DMS 273 (cell line): ENCODE data around the gene TCEANC2.
"Not testable (repeated sequence)": the region's sequence is repeated elsewhere in the genome, so short reads cannot be mapped to it uniquely, and the experiment has no call there.

Experiments used
- DNase-seq: peaks from one replicate; lab custom pipeline; 2025; ENCODE audit not compliant: unreplicated experiment; lab: John Stamatoyannopoulos, UW

The TCEANC2 gene

DNA sequence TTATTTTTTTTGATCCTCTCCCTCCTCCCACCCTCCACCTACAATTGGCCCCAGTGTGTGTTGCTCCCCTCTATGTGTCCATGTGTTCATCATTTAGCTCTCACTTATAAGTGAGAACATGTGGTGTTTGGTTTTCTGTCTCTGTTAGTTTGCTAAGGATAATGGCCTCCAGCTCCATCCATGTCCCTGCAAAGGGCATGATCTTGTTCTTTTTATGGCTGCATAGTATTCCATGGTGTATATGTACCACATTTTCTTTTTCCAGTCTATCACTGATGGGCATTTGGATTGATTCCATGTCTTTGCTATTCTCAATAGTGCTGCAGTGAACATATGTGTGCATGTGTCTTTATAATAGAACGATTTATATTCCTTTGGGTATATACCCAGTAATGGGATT, 28.6 kb upstream of the TCEANC2 start:
- DNase-seq: not testable (repeated sequence)

DNA sequence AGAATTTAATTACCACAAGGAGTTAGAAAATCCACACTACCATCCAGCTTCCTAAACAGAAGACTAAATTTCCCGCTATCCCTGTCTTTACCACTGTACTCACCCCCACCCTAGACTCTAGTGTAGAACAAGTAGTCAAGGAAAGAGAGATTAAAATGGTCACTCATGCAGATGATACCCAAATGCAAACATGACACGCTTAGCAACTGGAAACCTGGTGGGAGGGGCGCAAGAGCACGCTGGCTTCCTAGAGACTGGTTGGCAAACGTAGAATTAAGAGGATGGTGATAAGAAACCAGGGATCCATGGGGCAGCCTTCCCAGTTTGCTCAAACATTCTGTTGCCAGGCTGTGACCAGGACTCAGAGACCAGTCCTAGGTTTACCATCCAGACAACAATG, 25.6 kb upstream of the TCEANC2 start:
- DNase-seq: no peak

DNA sequence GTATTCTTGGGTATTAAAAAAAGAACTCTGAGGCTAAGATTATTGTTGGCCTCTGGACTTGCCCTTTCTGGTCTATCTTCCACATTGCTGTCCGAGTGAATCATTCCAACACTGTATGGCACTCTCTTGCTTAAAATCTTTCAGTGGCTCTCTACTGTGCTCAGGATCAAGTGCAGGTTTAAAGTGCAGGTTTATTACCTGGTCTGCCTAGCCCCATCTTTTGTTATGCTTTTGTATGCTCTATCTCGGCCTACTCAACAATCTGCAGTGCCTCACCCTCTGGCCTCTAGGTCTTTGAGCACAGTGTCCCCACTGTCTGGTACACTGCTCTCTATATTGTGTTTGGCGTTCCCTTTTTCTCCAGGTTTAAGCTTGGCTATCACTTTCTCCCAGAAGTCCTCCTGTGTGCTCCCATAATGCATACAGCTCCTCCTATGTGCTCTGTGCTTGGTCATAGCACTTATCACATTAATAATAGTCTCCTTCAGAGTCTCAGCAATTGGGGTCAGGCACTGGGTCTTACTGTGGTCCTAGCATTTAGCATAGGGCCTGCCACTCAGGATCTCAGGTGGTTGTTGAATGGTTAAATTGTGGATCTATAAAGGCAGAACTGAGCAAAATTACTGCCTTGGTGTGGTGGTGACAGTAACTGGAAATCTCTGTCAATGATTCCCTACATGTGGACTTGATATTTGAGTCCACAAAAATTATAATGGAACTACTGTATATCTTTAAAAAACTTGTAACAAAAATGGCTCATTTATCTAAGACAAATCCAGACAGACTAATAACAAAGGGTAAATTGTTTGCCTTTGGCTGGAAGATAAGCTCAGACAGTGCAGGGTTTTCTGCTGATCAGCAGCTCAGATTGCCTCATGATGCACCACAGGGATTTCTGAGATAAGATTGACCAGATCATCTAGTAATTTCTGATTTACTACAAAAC, 24.8 kb upstream of the TCEANC2 start:
- DNase-seq: no peak

DNA sequence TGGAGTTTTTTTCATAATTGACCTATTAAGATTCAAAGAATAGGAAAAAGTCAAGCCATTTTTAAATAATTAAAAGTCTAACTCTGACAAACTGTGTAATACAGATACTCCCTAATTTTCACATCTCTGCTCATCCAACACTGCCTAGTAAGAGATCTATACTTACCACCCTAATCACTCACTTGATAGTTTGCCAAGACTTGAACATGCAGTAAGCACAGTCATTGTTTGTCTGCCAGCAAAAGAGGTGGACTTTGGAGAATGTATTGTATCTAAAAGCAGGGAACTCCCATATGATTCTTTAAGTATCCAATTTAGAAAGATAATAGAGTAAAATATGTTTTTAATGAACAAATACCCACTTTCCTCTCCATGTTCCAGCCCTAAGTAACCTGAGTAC, 15.9 kb upstream of the TCEANC2 start:
- no peak for DNase-seq

DNA sequence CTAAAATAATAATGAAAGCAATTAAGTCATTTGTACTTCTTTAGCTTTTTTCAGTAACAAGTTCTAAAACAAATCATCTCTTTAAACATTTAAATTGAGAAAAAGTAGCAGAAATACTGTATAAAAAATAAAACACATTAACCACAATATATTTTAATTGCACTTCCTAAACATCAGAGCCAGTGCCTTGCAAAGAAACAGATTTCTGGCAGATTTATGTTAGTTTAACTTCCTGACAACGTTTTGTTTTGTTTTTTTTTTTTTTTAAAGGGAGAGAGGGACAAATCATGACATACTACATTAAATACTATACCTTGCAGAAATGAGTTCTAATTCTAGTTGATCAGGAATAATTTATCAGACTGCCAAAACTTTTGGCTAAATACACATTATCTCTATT, 11.6 kb upstream of the TCEANC2 start:
- no peak for DNase-seq

DNA sequence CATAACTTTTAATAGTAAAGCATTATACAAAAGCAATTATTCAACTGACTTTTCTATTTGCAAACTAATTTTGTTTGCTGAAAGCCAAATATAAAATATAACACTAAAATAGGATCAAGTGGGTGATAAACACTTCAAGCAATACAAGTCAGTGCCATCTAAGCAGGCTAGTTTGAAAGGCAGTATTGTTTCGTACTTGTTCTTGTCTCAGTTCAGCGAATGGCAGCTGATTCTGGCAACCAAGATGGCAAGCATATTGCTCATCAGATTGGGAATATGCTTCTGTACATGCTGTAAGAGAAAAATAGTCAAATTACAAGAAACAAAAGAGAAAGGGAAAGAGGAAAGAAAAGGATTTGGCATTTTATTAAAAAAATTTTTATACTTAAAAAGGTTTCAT, 7.9 kb upstream of the TCEANC2 start:
- DNase-seq: no peak

DNA sequence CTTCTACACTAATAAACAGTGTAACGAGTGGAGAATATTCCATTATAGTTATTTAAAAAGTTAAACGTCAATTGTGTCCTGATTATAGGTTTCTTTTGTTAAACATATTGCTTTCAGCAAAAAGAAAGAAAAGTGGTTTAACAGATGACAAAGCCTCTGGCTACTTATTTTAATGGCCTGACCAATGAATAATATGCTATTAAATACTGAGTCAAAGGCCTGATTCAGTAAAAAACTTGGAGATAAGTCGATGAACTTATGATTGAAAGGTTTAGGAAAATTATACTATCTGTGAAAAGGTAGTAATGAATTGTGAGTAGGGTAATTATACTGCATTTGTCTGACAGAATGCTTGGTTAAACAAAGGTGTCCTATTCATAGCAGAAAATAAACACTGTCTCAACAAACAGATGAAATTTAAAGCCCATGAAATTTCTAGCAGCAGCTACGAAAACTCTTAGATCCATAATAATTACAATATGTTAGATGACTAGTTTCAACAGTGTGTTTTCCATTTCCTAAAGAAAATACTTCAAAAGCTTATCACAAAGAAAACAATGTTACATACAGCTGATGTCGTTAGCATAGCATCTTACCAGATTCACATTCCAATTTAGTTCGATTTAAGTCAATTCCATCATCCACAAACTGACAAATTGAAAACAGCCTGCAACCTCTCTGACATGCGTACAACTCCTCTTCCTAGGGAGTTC, 6.6 kb upstream of the TCEANC2 start:
- DNase-seq: no peak

DNA sequence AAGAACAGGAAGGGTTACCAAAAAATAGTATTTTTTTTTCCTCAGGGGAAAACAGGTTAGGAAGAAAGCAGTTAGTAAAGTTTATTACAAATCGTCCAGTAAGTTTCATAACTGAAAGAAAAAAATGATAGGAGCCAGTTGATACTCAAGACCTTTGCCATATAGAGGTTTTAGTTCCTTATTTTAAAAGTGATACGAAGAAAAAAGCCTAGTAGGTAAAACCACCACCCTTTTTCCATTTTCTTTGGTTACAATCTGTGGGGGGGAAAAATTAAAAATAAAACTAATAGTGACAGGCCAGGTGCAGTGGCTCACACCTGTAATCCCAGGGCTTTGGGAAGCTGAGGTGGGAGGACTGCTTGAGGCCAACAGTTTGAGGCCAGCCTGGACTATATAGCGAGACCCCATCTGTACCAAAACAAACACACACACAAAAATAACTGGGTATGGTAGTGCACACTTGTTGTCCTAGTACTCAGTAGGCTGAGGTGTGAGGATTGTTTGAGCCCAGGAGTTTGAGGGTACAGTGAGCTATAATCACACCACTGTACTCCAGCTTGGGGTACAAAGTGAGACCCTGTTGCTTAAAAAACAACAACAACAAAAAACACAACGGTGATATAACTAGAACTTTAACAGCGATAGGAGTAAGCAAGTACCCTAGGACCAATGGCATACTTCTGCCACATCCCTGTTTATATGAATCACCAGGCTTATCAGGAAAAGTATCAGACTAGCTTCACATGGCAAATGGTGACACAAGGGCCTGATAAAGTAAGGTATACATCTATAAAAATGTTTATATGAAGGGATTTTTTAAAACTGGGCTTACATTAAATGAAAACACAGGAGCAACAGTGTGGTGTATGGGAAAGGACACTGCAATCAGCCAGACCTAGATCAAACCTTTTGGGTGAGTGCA, 5.8 kb upstream of the TCEANC2 start:
- no peak for DNase-seq

DNA sequence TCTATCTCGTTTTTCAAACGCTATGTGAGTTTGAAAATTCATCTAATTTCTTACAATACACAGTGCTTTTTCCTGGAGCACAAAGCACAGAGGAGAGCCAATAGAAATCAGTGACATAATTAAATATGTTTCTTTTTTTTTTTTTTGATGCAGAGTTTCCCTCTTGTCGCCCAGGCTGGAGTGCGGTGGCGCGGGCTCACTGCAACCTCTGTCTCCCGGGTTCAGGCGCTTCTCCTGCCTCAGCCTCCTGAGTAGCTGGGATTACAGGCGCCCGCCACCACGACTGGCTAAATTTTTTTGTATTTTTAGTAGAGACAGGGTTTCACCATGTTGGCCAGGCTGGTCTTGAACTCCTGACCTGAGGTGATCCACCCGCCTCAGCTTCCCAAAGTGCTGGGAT, 3.0 kb upstream of the TCEANC2 start:
- not testable (repeated sequence) for DNase-seq

DNA sequence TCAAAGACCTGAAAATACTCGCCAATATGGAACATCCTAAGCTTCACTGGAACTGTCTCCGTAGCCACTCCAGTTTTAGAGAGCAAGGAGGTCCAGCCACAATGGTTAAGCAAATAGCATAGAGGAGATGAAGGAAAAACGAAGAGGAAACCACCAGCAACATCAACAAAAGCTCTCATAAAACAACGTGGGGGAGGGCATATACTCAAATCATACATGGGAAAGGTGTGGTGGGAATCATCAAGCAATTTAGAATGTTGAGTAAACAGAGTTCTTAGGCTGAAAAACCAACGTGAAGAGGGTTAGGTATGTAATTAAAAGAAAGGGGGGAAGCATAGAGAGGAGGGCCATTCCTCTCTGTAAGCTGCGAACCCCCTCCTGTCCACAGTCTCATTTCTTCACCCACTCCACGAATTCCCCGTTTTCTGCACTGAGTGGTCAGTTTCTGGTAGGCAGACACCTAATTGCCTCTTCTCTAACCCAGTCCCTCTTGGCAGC, 1.4 kb upstream of the TCEANC2 start:
- peak; percentile 54 for DNase-seq

DNA sequence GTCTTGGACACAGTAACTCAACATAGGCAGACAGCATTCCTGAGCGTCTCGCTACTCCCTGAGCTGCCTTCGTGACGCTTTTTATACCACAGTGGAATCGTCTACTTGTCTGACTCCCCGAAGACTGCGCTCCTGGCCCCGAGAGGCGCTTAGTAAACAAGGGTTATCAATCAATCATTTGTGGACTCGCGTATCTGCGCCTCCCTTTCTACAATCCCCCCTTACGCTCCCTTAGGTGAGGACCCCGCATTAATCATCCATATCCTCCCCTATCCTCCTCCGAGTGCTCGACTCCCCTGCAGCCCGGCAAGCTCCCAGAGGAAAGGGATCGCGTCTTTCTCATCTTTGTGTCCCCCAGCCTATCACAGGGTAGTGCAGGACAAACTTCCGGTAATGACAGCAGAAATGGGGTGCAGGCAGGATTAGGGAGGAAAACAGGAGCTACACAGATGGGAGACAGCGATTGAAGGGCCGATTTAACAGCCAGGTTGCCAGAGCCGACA, 926 bp upstream of the TCEANC2 start:
- DNase-seq: peak; percentile 71

DNA sequence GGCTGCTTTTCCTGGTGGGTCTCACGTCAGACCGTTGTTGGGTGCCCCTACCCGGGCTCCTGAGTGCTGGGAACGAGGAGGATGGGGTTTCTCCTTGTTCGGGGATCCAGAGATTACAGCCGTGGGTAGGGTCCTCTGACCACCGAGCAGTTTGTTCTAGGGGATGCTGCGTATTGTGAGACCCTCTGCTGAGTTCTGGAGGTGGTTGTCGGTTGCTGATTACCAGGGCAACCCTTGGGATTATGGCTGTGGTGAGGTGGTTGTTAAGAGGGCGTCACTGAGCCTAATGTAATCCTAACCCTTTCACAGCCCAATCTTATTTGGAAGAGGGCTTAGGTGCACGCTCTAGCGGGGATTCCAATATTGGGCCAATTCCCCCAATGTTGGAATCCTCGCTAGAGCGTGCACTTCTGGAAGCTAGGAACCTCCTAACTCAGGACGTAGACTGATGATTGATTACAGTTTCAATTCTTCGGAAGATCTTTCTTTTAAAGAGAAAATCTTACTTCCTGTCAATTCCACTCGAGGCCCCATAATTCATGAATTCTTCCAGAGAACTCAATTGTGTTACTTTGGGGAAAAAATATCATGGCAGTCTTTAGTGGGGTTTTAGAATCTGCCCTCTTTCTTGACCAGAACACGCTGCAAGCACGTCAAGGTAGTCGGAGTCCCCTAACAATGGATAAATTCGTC, 483 bp downstream of the TCEANC2 start:
- DNase-seq: peak; percentile 61

DNA sequence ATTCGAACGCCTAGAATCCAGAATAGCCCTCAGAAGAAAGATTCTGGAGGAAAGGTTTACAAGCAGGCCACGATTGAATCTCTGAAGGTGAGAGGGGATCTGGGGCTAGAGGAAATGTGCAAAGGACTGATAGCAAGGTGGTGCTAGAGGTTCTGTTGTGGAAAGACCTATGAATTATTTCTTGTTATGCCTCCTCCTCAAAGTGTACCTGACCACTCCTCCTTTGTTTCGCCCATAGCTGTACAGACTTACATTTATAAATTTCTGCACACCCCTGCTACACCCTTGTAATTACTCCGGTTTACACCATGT, 986 bp downstream of the TCEANC2 start:
- DNase-seq: peak; percentile 14

DNA sequence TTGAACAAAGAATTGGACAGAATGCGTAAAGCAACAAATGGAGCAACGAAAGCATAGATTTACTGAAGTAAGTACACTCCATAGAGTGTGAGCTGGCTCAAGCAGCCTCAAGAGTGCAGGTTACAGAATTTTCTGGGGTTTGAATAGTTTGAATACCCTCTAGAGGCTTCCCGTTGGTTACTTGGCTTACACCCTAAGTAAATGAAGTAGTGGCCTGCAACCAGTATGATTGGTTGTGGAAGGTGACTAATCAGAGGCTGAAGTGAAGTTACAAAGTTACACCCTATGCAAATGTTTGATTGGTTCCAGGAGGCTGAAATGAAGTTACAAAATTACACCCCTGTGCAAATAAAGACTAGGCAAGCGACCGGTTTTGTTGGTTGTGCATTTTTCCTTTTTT, 10.9 kb downstream of the TCEANC2 start:
- DNase-seq: no peak

DNA sequence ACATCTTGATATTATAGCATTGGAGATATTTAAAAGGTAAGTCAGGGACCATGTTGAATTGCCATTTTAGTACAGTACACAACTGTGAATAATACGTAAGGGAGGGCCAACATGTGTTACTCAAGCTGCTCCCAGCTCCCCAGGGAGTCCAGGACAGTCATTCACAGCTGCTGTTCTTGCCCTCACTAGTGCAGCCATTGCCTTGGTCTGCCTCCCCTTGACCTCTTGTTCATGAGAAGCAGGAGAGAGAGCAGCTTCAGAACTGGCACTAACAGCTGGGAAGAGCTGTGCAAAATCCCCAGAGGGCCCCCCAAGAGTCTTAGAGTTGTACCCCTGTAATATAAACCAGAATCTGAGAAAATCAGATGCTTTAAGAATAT, 16.4 kb downstream of the TCEANC2 start:
- DNase-seq: peak; percentile 97

DNA sequence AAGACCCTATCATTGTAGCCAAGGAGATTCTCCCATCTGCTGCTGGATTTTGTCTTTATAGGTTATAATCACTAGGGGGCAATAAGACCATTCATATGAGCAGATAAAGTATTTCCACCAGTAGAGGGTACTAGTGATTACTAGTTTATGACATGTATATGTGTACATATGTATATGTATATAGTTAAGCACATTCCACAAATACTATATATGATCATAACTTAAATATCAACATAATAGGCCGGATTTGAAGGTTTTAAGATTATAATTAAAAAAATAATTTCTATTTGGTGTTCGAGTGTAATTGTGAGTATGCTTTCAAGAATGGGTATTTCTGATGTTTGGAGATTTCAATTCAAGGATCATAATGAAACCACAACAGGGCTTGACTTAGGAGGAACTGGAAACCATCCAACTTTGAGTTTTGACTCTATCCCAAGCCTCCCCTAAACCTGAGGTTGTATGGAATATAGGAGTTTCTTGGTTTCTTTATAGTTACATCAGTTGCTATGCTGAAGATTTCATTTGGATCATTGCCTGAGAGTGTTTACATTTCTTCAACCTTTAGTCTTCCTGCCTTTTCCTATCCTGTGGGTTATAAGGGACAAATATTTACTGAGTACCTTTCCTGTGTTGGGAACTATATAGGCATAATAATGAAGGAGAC, 16.9 kb downstream of the TCEANC2 start:
- peak; percentile 94 for DNase-seq

DNA sequence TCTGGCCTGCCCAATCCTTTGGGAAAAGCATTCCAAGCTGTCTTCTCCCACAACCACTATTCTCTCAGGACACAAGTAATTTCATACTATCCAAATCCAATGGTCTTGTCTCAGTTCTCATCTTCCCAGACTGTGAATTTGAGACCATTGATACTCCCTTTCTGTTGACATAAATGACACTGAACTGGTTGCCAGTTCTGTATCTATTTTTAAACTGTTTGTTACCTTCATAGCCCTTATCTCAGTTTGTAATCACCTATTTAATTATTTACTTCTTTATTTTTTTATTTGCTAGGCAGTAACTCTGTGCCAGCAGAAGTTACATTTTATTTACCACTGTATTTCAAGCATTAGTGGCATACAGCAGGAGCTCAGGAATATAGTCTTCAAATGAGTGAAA, 24.0 kb downstream of the TCEANC2 start:
- DNase-seq: no peak

DNA sequence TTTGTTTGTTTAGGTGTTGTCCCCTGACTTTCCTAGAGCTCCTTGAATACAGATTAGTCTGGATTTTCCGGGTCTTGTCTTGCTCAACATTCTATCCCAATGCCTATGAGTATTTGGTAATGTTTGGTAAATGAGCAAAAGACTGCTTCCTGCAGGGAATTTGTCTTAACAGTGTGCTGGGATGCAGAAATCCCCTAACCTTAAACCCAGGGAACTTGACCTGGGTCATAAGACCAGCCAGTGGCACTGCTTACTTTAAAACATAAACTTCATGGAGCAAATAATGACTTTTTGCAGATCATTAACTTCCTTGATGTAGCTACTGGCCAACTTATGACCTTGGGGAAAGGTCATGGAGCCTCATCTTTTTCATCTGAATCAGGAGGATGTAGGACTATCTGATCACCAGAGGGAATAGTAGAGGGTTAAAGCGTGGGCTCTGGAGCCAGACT, 27.2 kb downstream of the TCEANC2 start:
- DNase-seq: no peak

DNA sequence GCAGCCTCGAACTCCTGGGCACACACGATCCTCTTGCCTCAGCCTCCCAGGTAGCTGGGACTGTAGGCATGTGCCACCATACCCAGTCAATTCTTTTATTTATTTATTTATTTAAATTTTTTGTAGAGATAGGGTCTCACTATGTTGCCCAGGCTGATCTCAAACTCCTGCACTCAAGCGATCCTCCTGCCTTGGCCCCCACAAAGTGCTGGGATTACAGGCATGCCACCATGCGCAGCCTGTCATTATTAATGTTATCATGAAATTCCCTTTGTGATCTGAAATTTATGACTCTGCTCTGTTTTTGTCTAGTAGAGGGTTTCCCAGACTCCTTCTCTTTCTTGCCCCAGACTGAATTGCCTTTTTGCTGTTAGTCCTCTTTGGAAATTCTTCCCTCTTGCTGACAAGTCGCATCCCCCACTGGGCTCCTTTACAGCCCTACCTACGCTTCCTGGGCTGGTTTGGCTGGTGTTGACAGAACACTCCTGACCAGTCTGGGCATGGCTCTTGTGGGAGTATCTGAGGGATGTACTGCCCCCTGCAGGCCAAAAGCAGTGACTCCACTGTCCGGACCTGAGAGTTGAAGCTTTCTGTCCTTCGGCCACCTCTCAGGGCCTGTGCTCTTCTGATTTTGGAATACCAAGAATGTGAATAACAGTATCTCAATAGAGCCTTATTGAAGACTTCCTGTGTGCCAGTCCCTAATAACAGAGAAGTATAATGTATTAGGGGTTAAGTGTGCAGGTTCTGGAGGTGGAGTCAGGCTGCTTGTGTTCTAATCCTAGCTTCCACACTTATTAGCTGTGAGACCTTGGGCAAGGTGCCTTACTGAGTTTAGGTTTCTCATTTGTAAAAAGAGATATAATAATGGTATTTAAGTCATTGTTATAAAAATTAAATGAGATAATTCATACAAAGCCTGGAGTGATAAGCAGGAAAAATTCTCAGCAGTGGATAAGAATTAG, 28.2 kb downstream of the TCEANC2 start:
- peak; percentile 82 for DNase-seq
